Lower lobe of right lung (tissue), 2 donors: ENCODE data around the gene RPUSD1. TPM values are rescaled to one million over a fixed set of nuclear protein-coding genes. Genes with fewer than 3 reads are reported as not detected.

Experiments used
- ATAC-seq, 2 donors: fragments of 200-7000 bp; cut with Tn5 transposase; one replicate each; pipeline ENCODE4 v1.9.1; 2020 to 2022; ENCODE audit warnings: mild to moderate bottlenecking in 2 of 2, moderate library complexity in 2 of 2
- DNase-seq: peaks from one replicate; pipeline ENCODE4 v3.0.0-alpha.2; 2020
- H3K27ac ChIP-seq: fragments of 200-600 bp; one replicate; pipeline ENCODE4 v1.8.0; 2022
- H3K27me3 ChIP-seq: fragments of 200-600 bp; one replicate; pipeline ENCODE4 v1.8.0; 2022; ENCODE audit warnings: low read depth
- H3K36me3 ChIP-seq: fragments of 200-600 bp; one replicate; pipeline ENCODE4 v1.8.0; 2022; ENCODE audit warnings: mild to moderate bottlenecking
- H3K4me1 ChIP-seq: fragments of 200-600 bp; one replicate; pipeline ENCODE4 v1.8.0; 2022
- H3K4me3 ChIP-seq: fragments of 200-600 bp; one replicate; pipeline ENCODE4 v1.8.0; 2022; ENCODE audit warnings: mild to moderate bottlenecking
- H3K9me3 ChIP-seq: fragments of 200-600 bp; one replicate; pipeline ENCODE4 v1.8.0; 2022
- CTCF ChIP-seq: fragments of 200-600 bp; IDR thresholded peaks from one replicate; pipeline ENCODE4 v1.8.0; 2022; ENCODE audit warnings: antibody characterized with exemption, mild to moderate bottlenecking
- intact Hi-C: fragments of 100-400 bp; cut with DNase I; formaldehyde crosslinking; loops from one replicate; pipeline ENCODE4 v1.11.0; 2022
- total RNA-seq: library from RNA; stranded (reverse); fragmentation: NEBNext Ultra II Directional; extraction: Animal tissue kit (Norgen Biotek cat#: 25700); gene quantifications from one replicate; pipeline ENCODE4 v1.2.1, GENCODE V29; 2021
- donor health status: DM: no; HTN: yes; CAD: no; lungs with severe emphysema.

The RPUSD1 gene
- total RNA-seq, 1 donor from 2014 or later, result 16.3 TPM

DNA sequence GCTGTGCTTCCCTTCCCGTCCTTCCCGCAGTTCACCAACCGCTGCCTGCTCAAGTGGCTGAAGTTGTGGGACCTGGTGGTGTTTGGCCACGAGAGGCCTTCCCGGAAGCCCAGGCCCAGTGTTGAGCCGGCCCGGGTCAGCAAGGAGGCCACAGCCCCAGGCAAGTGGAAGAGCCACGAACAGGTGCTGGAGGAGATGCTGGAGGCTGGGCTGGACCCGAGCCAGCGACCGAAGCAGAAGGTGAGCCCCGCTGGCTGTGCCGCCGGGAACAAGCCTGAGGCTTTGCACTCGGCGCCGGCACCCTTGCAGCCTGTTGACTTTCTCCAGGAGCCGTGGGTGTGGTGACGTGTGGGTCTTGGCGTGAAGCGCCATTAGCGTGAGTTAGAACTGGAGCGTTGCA lies 3.0 kb upstream of the RPUSD1 start:
- peaks cover 6% of the 10 kb centered on the region for H3K36me3 ChIP-seq
- H3K27me3 ChIP-seq, result no peaks in the 10 kb centered on the region
- peaks cover 23% of the 10 kb centered on the region for H3K4me1 ChIP-seq
- ATAC-seq, result no peak
- intact Hi-C loops, result no loop called here
- H3K27ac ChIP-seq, result no peak overlapping the region
- no peaks in the 10 kb centered on the region for H3K9me3 ChIP-seq
- DNase-seq, result no peak
- no peak for TF ChIP-seq CTCF
- no peak overlapping the region for H3K4me3 ChIP-seq

DNA sequence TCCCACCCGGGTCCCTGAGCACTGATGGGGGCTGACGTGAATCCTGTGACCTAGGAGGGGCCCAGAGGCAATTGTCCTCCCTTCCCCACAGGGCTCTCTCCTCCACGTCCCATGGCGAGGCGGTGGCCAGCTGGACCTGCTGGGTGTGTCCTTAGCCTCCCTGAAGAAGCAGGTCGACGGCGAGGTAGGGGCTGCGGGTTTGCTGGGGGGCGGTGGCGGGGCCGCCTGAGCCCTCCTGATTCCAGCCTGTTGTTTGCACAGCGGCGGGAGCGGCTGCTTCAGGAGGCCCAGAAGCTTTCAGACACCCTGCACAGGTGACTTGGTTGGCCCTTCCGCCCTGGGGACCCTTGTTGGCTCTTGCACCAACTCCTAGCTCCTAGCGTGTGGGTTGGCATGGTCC lies 1.9 kb upstream of the RPUSD1 start:
- no peak for TF ChIP-seq CTCF
- peaks cover 23% of the 10 kb centered on the region for H3K4me1 ChIP-seq
- intact Hi-C loops, result no loop called here
- no peaks in the 10 kb centered on the region for H3K27me3 ChIP-seq
- no peak overlapping the region for H3K27ac ChIP-seq
- ATAC-seq (no peak), DNase-seq (no peak)
- peaks cover 12% of the 10 kb centered on the region for H3K36me3 ChIP-seq
- no peak overlapping the region for H3K4me3 ChIP-seq
- no peaks in the 10 kb centered on the region for H3K9me3 ChIP-seq

- peaks cover 23% of the 10 kb centered on the region for H3K4me1 ChIP-seq
- no peak overlapping the region for H3K27ac ChIP-seq
- peaks cover 12% of the 10 kb centered on the region for H3K36me3 ChIP-seq
- no peak for ATAC-seq
- H3K4me3 ChIP-seq, result peak overlapping the region; percentile 80
- no peak for TF ChIP-seq CTCF
- no peak for DNase-seq
- intact Hi-C loops, result no loop called here
- no peaks in the 10 kb centered on the region for H3K9me3 ChIP-seq
- H3K27me3 ChIP-seq, result no peaks in the 10 kb centered on the region
Measured at GRCh38 chr16:789191-789850, 1.1 kb upstream of the RPUSD1 start.

DNA sequence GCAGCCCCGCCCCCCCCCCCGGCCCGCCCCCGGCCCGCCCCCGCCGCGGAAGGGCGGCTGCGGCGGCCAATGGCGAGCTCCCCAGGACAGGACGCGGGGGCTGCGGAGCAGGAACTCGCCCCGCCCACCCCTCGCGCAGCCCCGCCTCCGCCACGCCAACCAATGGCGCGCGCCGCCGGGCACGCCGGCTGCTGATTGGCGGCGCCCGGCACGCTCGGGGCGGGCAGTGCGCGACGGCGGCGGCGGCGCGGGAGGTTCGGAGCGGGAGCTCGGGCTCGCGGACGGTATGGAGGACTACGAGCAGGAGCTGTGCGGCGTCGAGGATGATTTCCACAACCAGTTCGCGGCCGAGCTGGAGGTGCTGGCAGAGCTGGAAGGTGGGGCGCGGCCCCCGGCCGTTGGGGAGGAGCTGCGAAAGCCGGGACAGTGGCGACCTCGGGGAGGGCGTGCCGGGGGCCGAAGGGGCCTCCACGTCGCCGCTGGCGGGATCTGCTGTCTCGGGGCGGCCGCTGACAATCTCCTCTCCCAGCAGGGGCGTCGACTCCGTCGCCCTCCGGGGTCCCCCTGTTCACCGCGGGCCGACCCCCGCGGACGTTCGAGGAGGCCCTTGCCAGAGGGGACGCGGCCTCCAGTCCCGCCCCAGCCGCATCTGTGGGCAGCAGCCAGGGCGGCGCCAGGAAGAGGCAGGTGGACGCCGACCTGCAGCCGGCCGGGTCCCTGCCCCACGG lies 382 bp upstream of the RPUSD1 start, which contains the start of gene CHTF18:
CHTF18 (plus strand) TSS at position 222 of the 728 bp plus-strand sequence; CDS start at position 287, 65 bp downstream.
- H3K4me1 ChIP-seq, result peaks cover 23% of the 10 kb centered on the region
- peaks cover 1% of the 10 kb centered on the region for H3K27me3 ChIP-seq
- intact Hi-C loops, result no loop called here
- TF ChIP-seq CTCF, result no peak
- no peaks in the 10 kb centered on the region for H3K9me3 ChIP-seq
- H3K36me3 ChIP-seq, result peaks cover 12% of the 10 kb centered on the region
- DNase-seq (peak; percentile 92), ATAC-seq (peak; percentile 93 to 94)
- peak within 1 kb of the TSS; percentile 81 for H3K27ac ChIP-seq
- peak within 1 kb of the TSS; percentile 88 for H3K4me3 ChIP-seq

- DNase-seq (peak; percentile 60), ATAC-seq (no peak)
- no peak for TF ChIP-seq CTCF
- Histone ChIP-seq H3K9me3 (no peaks in the 10 kb centered on the region), H3K4me1 (peaks cover 27% of the 10 kb centered on the region), H3K27ac (peak overlapping the region; percentile 81), H3K4me3 (peak overlapping the region; percentile 88), H3K36me3 (peaks cover 12% of the 10 kb centered on the region), H3K27me3 (peaks cover 11% of the 10 kb centered on the region)
- intact Hi-C loops, result no loop called here
Measured at GRCh38 chr16:787321-787966, 737 bp downstream of the RPUSD1 start.
